NCI-H446 treated with DMSO at 0.1 percent for 48 hours (cell line): Measurements from ENCODE around the gene CRLF2.
"Not testable (repeated sequence)": the region's sequence is repeated elsewhere in the genome, so short reads cannot be mapped to it uniquely, and the experiment has no call there.

Source experiments
- DNase-seq: peaks from one replicate; lab custom pipeline; 2025; lab: John Stamatoyannopoulos, UW

The CRLF2 gene

GRCh38 chrX:1212532-1212931 lies at the start of gene CRLF2:
Gene CRLF2 (minus strand): TSS chrX:1212649. CDS start chrX:1212634, 15 bp downstream.
- DNase-seq = no peak

DNA sequence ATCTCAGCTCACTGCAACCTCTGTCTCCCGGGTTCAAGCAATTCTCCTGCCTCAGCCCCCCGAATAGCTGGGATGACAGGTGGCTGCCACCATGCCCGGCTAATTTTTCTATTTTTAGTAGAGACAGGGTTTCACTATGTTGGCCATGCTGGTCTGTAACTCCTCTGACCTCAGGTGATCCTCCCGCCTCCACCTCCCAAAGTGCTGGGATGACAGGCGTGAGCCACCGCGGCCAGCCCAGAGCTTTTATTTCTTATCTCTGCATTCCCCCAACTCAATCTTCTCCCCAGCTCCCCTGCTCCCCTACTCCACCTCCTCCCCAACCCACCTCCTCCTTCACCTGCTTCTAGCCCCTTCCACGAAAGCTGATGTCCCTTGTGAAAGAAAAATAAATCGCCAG lies 49.3 kb upstream of the CRLF2 start:
- DNase-seq = not testable (repeated sequence)

GRCh38 chrX:1261285-1261684 lies 48.8 kb upstream of the CRLF2 start:
- no peak for DNase-seq

- DNase-seq = no peak
These were observed 40.4 kb upstream of the CRLF2 start for GRCh38 chrX:1252861-1253260.

DNA sequence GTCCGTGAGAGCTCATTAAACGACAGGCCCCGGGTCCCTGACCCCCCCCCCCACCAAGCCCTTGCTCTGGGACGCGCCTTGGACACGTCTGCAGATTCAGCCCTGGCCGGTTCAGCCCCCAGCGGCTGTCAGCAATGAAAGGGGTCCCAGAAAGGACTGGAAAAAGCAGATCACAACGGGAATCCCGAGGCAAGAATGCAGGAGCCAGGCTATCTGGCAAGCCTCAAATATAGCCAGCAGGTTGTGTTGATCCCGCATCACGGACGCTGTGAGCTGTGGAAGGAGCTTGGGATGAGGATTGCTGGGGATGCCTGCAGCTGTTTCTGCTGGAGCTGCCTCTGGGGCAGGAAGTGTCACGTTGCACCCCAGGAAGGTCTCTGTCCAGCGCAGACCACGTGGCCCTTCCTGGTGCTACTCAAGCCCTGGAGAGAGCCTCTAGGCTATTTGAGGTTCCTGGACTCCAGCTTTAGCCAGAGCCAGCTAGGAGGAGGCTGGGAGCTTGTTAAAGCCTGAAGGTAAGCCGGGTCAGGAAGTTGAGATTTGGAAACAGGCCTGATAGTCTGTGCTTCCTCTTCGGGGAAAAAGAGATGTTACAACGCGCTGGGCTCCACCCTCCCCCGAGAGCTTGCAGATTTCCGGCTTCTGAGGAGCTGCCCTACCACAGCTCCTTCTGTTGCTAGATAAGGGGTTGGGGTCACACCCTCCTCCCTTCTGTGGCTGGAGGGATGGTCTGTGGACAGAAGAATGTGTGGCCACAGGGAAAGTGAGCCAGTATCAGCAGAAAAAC lies 36.8 kb upstream of the CRLF2 start:
- no peak for DNase-seq

GRCh38 chrX:1248331-1249061 lies 36.0 kb upstream of the CRLF2 start:
- DNase-seq = no peak

DNA sequence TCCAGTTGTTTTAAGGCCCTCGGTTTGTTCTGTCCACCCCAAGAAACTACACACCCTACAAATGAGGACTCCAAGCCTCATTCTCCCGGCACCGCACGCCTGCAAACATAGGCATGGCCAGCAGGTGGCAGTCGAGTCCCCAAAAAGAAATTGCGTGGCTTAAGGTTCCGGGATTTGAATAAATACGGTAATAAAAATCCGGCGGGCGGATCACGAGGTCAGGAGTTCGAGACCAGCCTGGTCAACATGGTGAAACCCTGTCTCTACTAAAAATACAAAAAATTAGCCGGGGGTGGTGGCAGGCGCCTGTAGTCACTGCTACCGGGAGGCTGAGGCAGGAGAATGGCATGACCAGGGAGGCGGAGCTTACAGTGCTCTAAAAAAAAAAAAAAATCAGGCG lies 34.4 kb upstream of the CRLF2 start:
- DNase-seq = no peak

DNA sequence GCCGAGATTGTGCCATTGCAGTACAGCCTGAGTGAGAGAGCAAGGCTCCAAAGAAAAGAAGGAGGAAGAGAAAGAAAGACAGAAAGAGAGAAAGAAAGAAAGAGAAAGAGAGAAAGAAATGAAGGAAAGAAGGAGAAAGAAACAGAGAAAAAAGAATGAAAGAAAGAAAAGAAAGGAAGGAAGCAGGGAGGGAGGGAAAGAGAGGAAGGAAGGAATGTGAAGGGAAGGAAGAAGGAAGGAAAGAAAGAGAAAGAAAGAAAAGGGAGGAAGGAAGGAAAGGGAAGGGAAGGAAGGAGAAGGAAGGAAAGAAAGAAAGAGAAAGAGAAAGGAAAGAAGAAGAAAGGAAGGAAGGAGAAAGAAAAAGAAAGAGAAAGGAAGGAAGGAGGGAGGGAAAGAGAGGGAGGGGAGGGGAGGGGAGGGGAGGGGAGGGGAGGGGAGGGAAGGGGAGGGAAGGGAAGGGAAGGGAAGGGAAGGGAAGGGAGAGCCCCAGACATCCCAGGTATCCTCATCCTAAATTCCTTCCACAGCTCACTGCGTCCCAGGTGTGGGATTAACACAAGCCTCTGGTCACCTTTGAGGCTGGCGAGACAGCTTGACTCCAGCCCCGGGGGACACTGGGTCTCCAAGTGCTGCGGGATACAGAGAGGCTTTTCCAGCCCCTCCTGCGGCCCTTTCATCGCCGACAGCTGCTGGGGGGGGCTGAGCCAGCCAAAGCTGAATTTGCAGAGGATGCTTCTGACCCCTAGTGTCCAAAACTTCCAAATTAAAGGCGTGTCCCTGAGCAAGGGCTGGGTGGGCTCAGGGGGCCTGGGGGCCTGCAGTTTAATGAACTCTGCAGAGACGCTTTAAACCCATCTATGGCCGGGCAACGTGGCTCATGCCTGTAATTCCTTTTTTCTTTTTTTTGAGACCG lies 32.0 kb upstream of the CRLF2 start:
- DNase-seq = no peak

GRCh38 chrX:1242891-1243402 lies 30.5 kb upstream of the CRLF2 start:
- DNase-seq = no peak

DNA sequence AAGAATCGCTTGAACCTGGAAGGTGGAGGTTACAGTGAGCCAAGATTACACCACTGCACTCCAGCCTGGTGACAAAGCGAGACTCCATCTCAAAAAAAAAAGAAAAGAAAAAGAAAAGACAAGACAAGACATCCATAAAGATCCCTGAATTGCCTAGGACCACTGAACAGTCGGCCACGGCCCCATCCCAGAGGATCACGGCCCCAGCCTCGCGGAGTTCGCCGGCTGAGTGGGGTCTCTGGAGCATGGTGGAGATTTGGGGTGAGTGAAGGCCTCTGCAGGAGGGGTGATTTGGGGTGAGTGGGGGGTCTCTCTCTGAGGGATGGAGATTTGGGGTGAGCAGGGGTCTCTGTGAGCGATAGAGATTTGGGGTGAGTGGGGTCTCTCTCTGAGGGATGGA lies 28.1 kb upstream of the CRLF2 start:
- DNase-seq = not testable (repeated sequence)

DNA sequence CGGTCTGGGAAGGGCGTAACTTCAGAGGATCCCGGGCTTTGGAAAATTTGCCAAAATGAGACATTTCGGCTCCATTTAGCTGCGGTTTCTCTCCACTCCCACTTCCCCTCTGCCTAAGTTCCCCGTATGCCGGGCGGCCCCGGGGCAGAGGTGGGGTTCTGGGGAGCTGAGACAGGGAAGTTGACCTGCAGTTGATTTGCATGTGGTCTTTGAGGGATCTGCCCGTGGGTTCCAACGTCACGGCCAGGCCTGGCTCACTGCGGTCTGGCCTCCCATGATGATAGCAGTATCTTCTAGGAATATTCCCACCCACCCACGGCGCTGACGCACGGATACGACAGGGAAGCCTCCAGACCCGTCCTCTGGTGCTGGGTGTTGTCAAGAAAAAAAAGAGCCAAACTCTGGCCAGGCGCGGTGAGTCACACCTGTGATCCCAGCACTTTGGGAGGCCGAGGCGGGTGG lies 27.3 kb upstream of the CRLF2 start:
- no peak for DNase-seq

- DNase-seq = no peak
These were observed 19.5 kb upstream of the CRLF2 start for GRCh38 chrX:1231850-1232465.

DNA sequence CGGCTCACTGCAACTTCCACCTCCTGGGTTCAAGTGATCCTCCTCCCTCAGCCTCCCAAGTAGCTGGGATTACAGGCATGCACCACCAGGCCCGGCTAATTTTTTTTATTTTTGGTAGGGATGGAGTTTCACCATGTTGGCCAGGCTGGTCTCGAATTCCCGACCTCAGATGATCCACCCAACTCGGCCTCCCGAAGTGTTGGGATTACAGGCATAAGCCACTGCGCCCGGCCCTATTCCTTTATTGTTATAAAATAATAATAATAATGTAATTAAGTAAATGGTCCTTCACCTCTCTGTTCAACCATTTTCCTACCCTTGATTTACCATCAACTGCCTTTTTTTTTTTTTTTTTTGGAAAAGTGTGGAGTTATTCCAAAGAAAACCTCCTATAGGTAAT lies 15.7 kb upstream of the CRLF2 start:
- not testable (repeated sequence) for DNase-seq

- DNase-seq = no peak
These were observed 13.8 kb upstream of the CRLF2 start for GRCh38 chrX:1226249-1226648.

DNA sequence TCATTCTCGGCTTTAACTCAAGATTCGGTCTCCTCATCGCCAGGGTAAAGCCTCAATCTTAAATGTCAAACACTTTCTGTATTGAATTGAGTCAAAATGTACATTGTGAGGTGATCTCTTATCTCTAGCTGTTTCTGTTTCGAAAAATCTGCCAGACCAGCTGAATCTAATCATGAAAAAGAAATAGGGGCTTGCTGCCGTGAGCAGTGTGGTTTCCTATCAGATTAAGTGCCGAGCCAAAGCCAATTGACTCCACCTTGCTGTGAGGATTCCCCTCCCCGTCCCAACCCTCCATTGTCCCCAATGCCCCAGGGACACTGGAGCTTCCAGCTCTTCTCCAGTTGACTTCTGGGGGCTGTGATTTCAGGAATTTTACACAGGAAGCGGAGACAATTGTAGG lies 12.5 kb upstream of the CRLF2 start:
- no peak for DNase-seq

GRCh38 chrX:1223242-1223600 lies 10.8 kb upstream of the CRLF2 start:
- DNase-seq = no peak

GRCh38 chrX:1222531-1223241 lies 10.2 kb upstream of the CRLF2 start:
- no peak for DNase-seq

DNA sequence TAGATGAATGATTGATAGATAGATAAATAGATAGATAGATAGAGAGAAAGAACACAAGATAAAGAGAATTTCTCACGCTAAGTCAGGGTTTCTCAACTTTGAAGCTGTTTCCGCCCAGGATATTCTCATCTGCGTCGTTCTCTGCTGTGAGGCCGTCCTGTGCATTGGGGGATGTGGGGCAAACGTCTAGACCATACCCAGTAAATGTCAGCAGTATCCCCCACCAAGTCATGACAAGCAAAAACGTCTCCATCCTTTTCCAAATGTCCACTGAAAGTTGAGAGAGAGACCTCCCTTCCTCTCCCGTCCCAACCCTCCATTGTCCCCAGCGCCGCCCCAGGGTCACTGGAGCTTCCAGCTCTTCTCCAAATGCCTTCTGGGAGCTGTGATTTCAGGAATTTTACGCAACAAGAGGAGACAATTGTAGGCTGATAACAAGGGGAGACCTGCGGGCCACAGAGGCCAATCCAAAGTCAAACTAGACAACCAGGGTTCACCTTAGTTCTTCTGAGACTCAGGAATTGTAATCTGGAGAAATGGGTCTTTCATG lies 8.9 kb upstream of the CRLF2 start:
- DNase-seq = no peak

- no peak for DNase-seq
These were observed 5.8 kb upstream of the CRLF2 start for GRCh38 chrX:1218286-1218685.

DNA sequence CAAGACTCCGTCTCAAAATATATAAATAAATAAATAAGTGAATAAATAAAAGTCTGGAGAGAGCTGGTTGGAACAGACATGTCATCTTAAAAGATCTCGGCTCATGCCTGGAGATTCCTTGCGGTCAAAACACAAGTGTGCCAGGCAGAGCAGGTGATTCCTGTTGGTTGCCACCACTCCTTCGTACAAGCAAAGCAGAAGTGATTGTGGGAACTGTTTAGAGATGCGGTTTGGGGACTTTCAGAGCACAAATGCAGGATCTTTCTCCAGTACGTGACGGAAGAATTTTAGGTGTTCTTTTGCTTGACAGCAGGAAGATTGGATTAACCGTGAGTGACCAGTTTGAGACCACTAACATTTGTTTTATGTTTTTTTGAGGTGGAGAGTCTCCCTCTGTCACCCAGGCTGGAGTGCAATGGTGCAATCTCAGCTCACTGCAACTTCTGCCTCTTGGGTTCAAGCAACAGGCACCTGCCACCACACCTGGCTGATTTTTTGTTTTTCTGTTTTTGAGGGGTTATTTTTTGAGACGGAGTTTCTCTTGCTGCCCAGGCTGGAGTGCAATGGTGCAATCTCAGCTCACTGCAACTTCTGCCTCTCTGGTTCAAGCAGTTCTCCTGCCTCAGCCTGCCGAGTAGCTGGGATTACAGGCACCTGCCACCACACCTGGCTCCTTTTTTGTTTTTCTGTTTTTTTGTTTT lies 2.8 kb upstream of the CRLF2 start:
- no peak for DNase-seq
